Endothelial cell of umbilical vein (primary cell): Measurements from ENCODE around the gene TIMMDC1.

ENCODE experiments used
- CTCF ChIP-seq, 2 donors: IDR thresholded peaks; 1 replicate in 1 of 2; 2 replicates in 1 of 2; pipeline ENCODE4 v1.5.1; 2011; ENCODE audit warnings: low read length in 2 of 2, mild to moderate bottlenecking in 2 of 2, moderate library complexity in 2 of 2, control low read depth in 1 of 2, inconsistent platforms in 1 of 2, low read depth in 1 of 2; ENCODE audit not compliant: insufficient read depth in 1 of 2; ENCODE audit errors: extremely low read depth in 1 of 2
- MAX ChIP-seq: IDR thresholded peaks from 2 replicates; pipeline ENCODE4 v1.6.1; 2011; ENCODE audit not compliant: insufficient read depth, insufficient read length
- POLR2A ChIP-seq: IDR thresholded peaks from 2 replicates; pipeline ENCODE4 v1.6.1; 2012; ENCODE audit warnings: low read depth, mild to moderate bottlenecking, control low read depth, low read length

DNA sequence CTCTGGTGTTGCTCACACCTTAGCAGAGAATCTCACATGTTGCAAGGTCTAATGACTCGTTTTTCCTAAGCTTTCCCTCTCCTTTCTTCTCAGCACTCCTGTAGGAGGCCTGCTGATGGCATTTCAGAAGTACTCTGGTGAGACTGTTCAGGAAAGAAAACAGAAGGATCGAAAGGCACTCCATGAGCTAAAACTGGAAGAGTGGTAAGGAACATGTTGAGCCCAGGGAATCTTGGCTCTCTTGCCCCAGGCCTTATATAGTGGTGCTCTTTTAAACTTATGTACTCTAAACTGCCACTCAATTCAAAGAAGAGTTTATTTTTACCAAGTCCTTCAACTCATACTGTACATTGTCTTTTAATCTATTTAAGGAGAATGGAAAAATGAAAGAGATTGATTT lies 18.8 kb downstream of the TIMMDC1 start:
- TF ChIP-seq POLR2A (no peak), CTCF (IDR thresholded peaks at IDR 0.05; ENCODE audit: extremely low read depth in 1 of 2, insufficient read depth in 1 of 2, low read depth in 1 of 2, low read length in 2 of 2) (no peak), MAX (no peak)
